Fibroblast of lung (primary cell): ENCODE results near the gene TOR2A.

Experiments used
- CTCF ChIP-seq, 2 donors: IDR thresholded peaks in 1 of 2; conservative IDR thresholded peaks in 1 of 2; 1 replicate in 1 of 2; 2 replicates in 1 of 2; pipeline ENCODE4 v1.5.1; 2011 to 2012; ENCODE audit warnings: low read length in 2 of 2, control low read depth in 1 of 2, inconsistent platforms in 1 of 2, low read depth in 1 of 2, mild to moderate bottlenecking in 1 of 2
- EZH2 ChIP-seq: IDR thresholded peaks from 2 replicates; pipeline ENCODE4 v1.5.1; 2012; ENCODE audit warnings: low read length, control low read depth, mild to moderate bottlenecking; ENCODE audit errors: missing control alignments

DNA sequence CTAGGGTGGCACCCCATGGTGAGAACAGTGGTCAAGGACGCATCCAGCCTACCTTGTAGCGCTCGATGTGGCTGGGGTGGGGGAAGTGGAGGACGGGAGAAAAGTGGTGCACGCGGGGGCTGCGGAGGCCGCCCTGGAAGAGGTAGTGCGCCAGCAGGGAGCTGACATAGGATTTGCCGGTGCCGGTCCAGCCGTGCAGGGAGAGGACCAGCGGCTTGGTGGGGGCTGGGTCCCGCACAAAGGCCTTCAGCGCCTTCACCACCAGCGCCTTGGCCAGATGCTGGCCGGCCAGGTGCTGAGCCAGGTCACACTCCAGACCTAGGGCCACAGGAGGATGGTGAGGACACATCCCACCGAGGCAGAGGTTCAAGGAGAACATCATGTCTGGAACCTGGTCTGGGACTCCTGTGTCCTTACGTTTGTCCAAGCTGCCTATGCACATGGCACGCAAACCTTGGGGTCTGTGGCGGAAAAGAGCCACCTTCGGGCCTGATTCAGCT, 797 bp downstream of the TOR2A start:
- TF ChIP-seq EZH2 (no peak), CTCF (conservative IDR thresholded peaks at IDR 0.05 in 1 of 2, IDR thresholded peaks at IDR 0.05 in 1 of 2; ENCODE audit: low read depth in 1 of 2, low read length in 2 of 2) (no peak)
